IMR-90 (cell line): Measurements from ENCODE around the gene IRF2. TPM values are rescaled to one million over a fixed set of nuclear protein-coding genes. Genes with fewer than 3 reads are reported as not detected.

Experiments
- ATAC-seq: fragments of 200-7000 bp; cut with Tn5 transposase; 2 replicates; pipeline ENCODE4 v1.9.1; 2020; ENCODE audit warnings: low read depth, mild to moderate bottlenecking, moderate library complexity
- BruUV-seq: library from RNA; stranded (reverse); fragments of 400-500 nt; replicated peaks from 2 replicates; lab custom pipeline; 2021; lab: Mats Ljungman, UMichigan
- CTCF ChIA-PET: fragments of 300-600 bp; formaldehyde crosslinking; extraction: SDS; loops from one replicate; lab custom pipeline; 2021; ENCODE audit warnings: antibody characterized with exemption; lab: Yijun Ruan, JAX
- POLR2A ChIA-PET: fragments of 300-600 bp; sonication (Branson Sonifier 250); formaldehyde crosslinking; loops from one replicate; lab custom pipeline; 2022; ENCODE audit warnings: antibody characterized with exemption; ENCODE audit not compliant: unreplicated experiment; lab: Charles Lee
- DNase-seq: peaks from one replicate; pipeline ENCODE4 v3.0.0; 2013
- H2AFZ ChIP-seq: replicated peaks from 2 replicates; pipeline ENCODE3; 2013; ENCODE audit warnings: low read length, mild to moderate bottlenecking; ENCODE audit not compliant: poor library complexity
- H2AK5ac ChIP-seq: 2 replicates; pipeline ENCODE4 v1.6.1; 2013; ENCODE audit warnings: low read depth, low read length, inconsistent platforms
- H2AK9ac ChIP-seq: replicated peaks from 2 replicates; pipeline ENCODE3; 2013; ENCODE audit warnings: mild to moderate bottlenecking, low read depth, low read length, moderate library complexity; ENCODE audit not compliant: poor library complexity
- H2BK120ac ChIP-seq: 2 replicates; pipeline ENCODE4 v1.6.1; 2013; ENCODE audit warnings: low read depth, low read length, inconsistent platforms
- H2BK15ac ChIP-seq: 3 replicates; pipeline ENCODE4 v1.6.1; 2013; ENCODE audit warnings: low read depth, low read length, inconsistent platforms
- H2BK20ac ChIP-seq: 2 replicates; pipeline ENCODE4 v1.6.1; 2013; ENCODE audit warnings: low read depth, mild to moderate bottlenecking, inconsistent platforms, low read length, moderate library complexity
- H2BK5ac ChIP-seq: 2 replicates; pipeline ENCODE4 v1.6.1; 2013; ENCODE audit warnings: mild to moderate bottlenecking, low read depth, low read length, inconsistent platforms; ENCODE audit not compliant: poor library complexity, severe bottlenecking
- H3K14ac ChIP-seq: replicated peaks from 2 replicates; pipeline ENCODE4 v1.6.1; 2013; ENCODE audit warnings: low read depth, low read length, inconsistent platforms
- H3K18ac ChIP-seq: 2 replicates; pipeline ENCODE4 v1.6.1; 2013; ENCODE audit warnings: low read depth, low read length, control low read depth
- H3K23ac ChIP-seq: 2 replicates; pipeline ENCODE4 v1.6.1; 2013; ENCODE audit warnings: low read depth, low read length, inconsistent platforms
- H3K27ac ChIP-seq: 2 replicates; pipeline ENCODE4 v1.5.1; 2013; ENCODE audit warnings: mild to moderate bottlenecking, control low read depth, low read length; ENCODE audit not compliant: insufficient read depth
- H3K27me3 ChIP-seq: 2 replicates; pipeline ENCODE4 v1.6.1; 2013; ENCODE audit warnings: low read length; ENCODE audit not compliant: control insufficient read depth, insufficient read depth
- H3K36me3 ChIP-seq: 2 replicates; pipeline ENCODE4 v1.6.1; 2013; ENCODE audit warnings: low read length, mixed read lengths; ENCODE audit not compliant: control insufficient read depth, insufficient read depth
- H3K4ac ChIP-seq: 2 replicates; pipeline ENCODE4 v1.6.1; 2013; ENCODE audit warnings: low read depth, low read length, inconsistent platforms
- H3K4me1 ChIP-seq: 2 replicates; pipeline ENCODE4 v1.6.1; 2013; ENCODE audit warnings: low read length, mixed read lengths; ENCODE audit not compliant: control insufficient read depth, insufficient read depth
- H3K4me2 ChIP-seq: 2 replicates; pipeline ENCODE4 v1.6.1; 2013; ENCODE audit warnings: low read depth, mild to moderate bottlenecking, control low read depth, low read length, moderate library complexity
- H3K4me3 ChIP-seq: 2 replicates; pipeline ENCODE4 v1.5.1; 2013; ENCODE audit warnings: low read depth, mild to moderate bottlenecking, control low read depth, low read length, moderate library complexity; ENCODE audit not compliant: insufficient read depth
- H3K56ac ChIP-seq: 2 replicates; pipeline ENCODE4 v1.6.1; 2013; ENCODE audit warnings: low read length, inconsistent platforms; ENCODE audit not compliant: insufficient read depth; ENCODE audit errors: extremely low read depth
- H3K79me1 ChIP-seq, 2 experiments: 2 replicates each; pipeline ENCODE4 v1.6.1; 2013; ENCODE audit warnings: low read length in 2 of 2, inconsistent platforms in 1 of 2, low read depth in 1 of 2
- H3K9ac ChIP-seq: 2 replicates; pipeline ENCODE4 v1.6.1; 2013; ENCODE audit warnings: low read depth, low read length, control low read depth
- H3K9me1 ChIP-seq: 2 replicates; pipeline ENCODE4 v1.6.1; 2013; ENCODE audit warnings: low read length, inconsistent platforms; ENCODE audit not compliant: insufficient read depth
- H3K9me3 ChIP-seq: 2 replicates; pipeline ENCODE4 v1.6.1; 2013; ENCODE audit warnings: low read length; ENCODE audit not compliant: control insufficient read depth, insufficient read depth
- H4K20me1 ChIP-seq: 2 replicates; pipeline ENCODE4 v1.6.1; 2013; ENCODE audit warnings: low read length, inconsistent platforms; ENCODE audit not compliant: insufficient read depth
- H4K5ac ChIP-seq: 2 replicates; pipeline ENCODE4 v1.6.1; 2013; ENCODE audit warnings: mild to moderate bottlenecking, low read depth, low read length, control low read depth
- H4K8ac ChIP-seq, 2 experiments: 2 replicates each; pipeline ENCODE4 v1.6.1; 2013; ENCODE audit warnings: low read depth in 2 of 2, low read length in 2 of 2, control low read depth in 1 of 2, inconsistent platforms in 1 of 2
- H4K91ac ChIP-seq: 2 replicates; pipeline ENCODE4 v1.6.1; 2013; ENCODE audit warnings: low read depth, low read length, inconsistent platforms; ENCODE audit not compliant: insufficient read depth
- BHLHE40 ChIP-seq: fragments of 150-350 bp; IDR thresholded peaks from 2 replicates; pipeline ENCODE4 v1.6.1; 2016; ENCODE audit warnings: mild to moderate bottlenecking, low read depth, low read length
- CEBPB ChIP-seq: IDR thresholded peaks from 2 replicates; pipeline ENCODE4 v1.6.1; 2012; ENCODE audit warnings: low read depth, low read length, improper control_type of control experiment
- CHD1 ChIP-seq: IDR thresholded peaks from 2 replicates; pipeline ENCODE4 v1.6.1; 2012; ENCODE audit warnings: low read depth, low read length, improper control_type of control experiment
- FOS ChIP-seq: fragments of 150-350 bp; IDR thresholded peaks from 2 replicates; pipeline ENCODE4 v1.6.1; 2016; ENCODE audit warnings: low read depth, low read length
- MAFK ChIP-seq: IDR thresholded peaks from 2 replicates; pipeline ENCODE4 v1.6.1; 2012; ENCODE audit warnings: low read depth, low read length, improper control_type of control experiment
- MAZ ChIP-seq: IDR thresholded peaks from 2 replicates; pipeline ENCODE4 v1.6.1; 2012; ENCODE audit warnings: low read depth, mild to moderate bottlenecking, low read length, improper control_type of control experiment, moderate library complexity, borderline replicate concordance
- NFE2L2 ChIP-seq: fragments of 150-350 bp; IDR thresholded peaks from 2 replicates; pipeline ENCODE4 v1.6.1; 2016; ENCODE audit warnings: low read depth, mild to moderate bottlenecking, low read length
- POLR2A ChIP-seq: IDR thresholded peaks from 2 replicates; pipeline ENCODE4 v1.6.1; 2012; ENCODE audit warnings: mild to moderate bottlenecking, low read depth, low read length
- RCOR1 ChIP-seq: IDR thresholded peaks from 2 replicates; pipeline ENCODE4 v1.6.1; 2012; ENCODE audit warnings: mild to moderate bottlenecking, low read length, improper control_type of control experiment; ENCODE audit not compliant: insufficient replicate concordance
- RFX5 ChIP-seq: IDR thresholded peaks from 2 replicates; pipeline ENCODE4 v1.8.0; 2012; ENCODE audit warnings: low read depth, mild to moderate bottlenecking, low read length, moderate library complexity
- SMC3 ChIP-seq: fragments of 150-350 bp; IDR thresholded peaks from 2 replicates; pipeline ENCODE4 v1.6.1; 2016; ENCODE audit warnings: low read depth, mild to moderate bottlenecking, antibody characterized with exemption, low read length, moderate library complexity
- dilution Hi-C: fragments of 300-500 bp; cut with HindIII; formaldehyde crosslinking; loops from one replicate; pipeline ENCODE4 v1.14.3; 2018; ENCODE audit warnings: low sequenced_read_pairs; ENCODE audit not compliant: unreplicated experiment
- in situ Hi-C: fragments of 300-500 bp; cut with MboI; formaldehyde crosslinking; loops from 3 replicates; pipeline ENCODE4 v1.14.3; 2019; ENCODE audit warnings: low sequenced_read_pairs, inconsistent platforms, mixed read lengths
- intact Hi-C: fragments of 100-400 bp; cut with micrococcal nuclease; formaldehyde crosslinking; loops from 2 replicates; pipeline ENCODE4 v1.10.0; 2022
- polyA plus RNA-seq, 3 experiments: library from polyadenylated mRNA; depleted of rRNA; stranded (reverse); fragments of >200 nt; gene quantifications; 2 replicates each; pipeline ENCODE4 v1.2.3, GENCODE V29; 2012; ENCODE audit warnings: low replicate concordance in 1 of 3
- total RNA-seq: library from RNA; depleted of rRNA; stranded (reverse); fragments of >200 nt; gene quantifications from 2 replicates; pipeline ENCODE4 v1.2.3, GENCODE V29; 2012
- TF ChIP-seq, protein P1 (sequence below): fragments of 150-350 bp; IDR thresholded peaks from 2 replicates; pipeline ENCODE4 v1.6.1; 2016; ENCODE audit warnings: low read depth, mild to moderate bottlenecking, low read length, moderate library complexity, borderline replicate concordance
- TF ChIP-seq, protein P2 (sequence below): conservative IDR thresholded peaks from 2 replicates; pipeline ENCODE4 v1.5.1; 2012; ENCODE audit warnings: mild to moderate bottlenecking, low read depth, low read length, improper control_type of control experiment
- TF ChIP-seq, protein P3 (sequence below): fragments of 150-350 bp; IDR thresholded peaks from 2 replicates; pipeline ENCODE4 v1.6.1; 2017; ENCODE audit warnings: mild to moderate bottlenecking, antibody characterized with exemption, low read length, low read depth

The IRF2 gene
- total and polyA plus RNA-seq, 2 of the 4 experiments (the other 2 are of a cell fraction): 16.5 to 21.9 TPM

DNA sequence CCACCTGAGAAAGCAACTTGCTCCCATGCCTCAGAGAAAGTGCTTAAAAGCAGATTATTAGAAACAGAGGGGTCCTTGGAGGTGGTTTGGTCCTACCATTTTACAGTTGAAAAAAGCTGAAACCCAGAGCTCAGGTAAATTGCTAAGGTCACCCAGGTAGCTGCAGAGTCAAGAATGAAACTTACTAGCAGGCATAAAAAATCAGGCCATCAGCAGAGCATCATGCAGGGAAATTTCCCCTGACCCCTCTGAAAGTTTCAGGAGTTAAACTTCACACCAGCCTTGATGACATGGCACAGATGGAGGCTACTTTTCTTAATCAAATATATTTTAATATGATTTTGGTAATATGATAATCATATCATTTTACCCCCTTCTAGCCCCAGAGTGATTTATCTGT, 70.3 kb downstream of the IRF2 start:
- ATAC-seq (no peak), DNase-seq (no peak)
- H3K23ac ChIP-seq: no peak overlapping the region
- in situ Hi-C loops (no loop called here), intact Hi-C loops (loop anchor here (5.0 kb wide), 2 partner anchors 133 to 137 kb away; no protein-coding TSS in a partner anchor), dilution Hi-C loops (no loop called here)
- no peak overlapping the region for H4K8ac ChIP-seq
- no peak overlapping the region for H3K18ac ChIP-seq
- H3K56ac ChIP-seq: no peak overlapping the region
- H2AK5ac ChIP-seq: no peak overlapping the region
- H3K14ac ChIP-seq: no peak overlapping the region
- peaks cover 38% of the 10 kb centered on the region for H3K36me3 ChIP-seq
- peaks cover 11% of the 10 kb centered on the region; the same call in 1 of the 2 replicates for H3K9me1 ChIP-seq
- H3K9ac ChIP-seq: no peak overlapping the region
- H3K4me3 ChIP-seq: no peak overlapping the region
- H2BK20ac ChIP-seq: no peak overlapping the region
- ChIA-PET CTCF (no interaction called here), POLR2A (no interaction called here)
- H4K91ac ChIP-seq: no peak overlapping the region
- H3K4me2 ChIP-seq: no peak overlapping the region
- H4K5ac ChIP-seq: no peak overlapping the region
- H3K9me3 ChIP-seq: 0 out of 2 replicates have a peak, but pooled peaks cover 2% of the 10 kb centered on the region
- no peaks in the 10 kb centered on the region for H3K27me3 ChIP-seq
- H4K20me1 ChIP-seq: no peaks in the 10 kb centered on the region
- no peak overlapping the region for H2BK5ac ChIP-seq
- no peak overlapping the region for H2AFZ ChIP-seq
- H2BK120ac ChIP-seq: no peak overlapping the region
- peaks cover 21% of the 10 kb centered on the region for H3K4me1 ChIP-seq
- TF ChIP-seq, protein P1, sequence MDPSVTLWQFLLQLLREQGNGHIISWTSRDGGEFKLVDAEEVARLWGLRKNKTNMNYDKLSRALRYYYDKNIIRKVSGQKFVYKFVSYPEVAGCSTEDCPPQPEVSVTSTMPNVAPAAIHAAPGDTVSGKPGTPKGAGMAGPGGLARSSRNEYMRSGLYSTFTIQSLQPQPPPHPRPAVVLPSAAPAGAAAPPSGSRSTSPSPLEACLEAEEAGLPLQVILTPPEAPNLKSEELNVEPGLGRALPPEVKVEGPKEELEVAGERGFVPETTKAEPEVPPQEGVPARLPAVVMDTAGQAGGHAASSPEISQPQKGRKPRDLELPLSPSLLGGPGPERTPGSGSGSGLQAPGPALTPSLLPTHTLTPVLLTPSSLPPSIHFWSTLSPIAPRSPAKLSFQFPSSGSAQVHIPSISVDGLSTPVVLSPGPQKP: no peak
- TF ChIP-seq POLR2A (no peak), FOS (no peak), BHLHE40 (no peak), RCOR1 (no peak), MAFK (no peak), NFE2L2 (no peak), SMC3 (no peak), RFX5 (no peak), CHD1 (no peak), CEBPB (no peak), MAZ (no peak)
- TF ChIP-seq, protein P2, sequence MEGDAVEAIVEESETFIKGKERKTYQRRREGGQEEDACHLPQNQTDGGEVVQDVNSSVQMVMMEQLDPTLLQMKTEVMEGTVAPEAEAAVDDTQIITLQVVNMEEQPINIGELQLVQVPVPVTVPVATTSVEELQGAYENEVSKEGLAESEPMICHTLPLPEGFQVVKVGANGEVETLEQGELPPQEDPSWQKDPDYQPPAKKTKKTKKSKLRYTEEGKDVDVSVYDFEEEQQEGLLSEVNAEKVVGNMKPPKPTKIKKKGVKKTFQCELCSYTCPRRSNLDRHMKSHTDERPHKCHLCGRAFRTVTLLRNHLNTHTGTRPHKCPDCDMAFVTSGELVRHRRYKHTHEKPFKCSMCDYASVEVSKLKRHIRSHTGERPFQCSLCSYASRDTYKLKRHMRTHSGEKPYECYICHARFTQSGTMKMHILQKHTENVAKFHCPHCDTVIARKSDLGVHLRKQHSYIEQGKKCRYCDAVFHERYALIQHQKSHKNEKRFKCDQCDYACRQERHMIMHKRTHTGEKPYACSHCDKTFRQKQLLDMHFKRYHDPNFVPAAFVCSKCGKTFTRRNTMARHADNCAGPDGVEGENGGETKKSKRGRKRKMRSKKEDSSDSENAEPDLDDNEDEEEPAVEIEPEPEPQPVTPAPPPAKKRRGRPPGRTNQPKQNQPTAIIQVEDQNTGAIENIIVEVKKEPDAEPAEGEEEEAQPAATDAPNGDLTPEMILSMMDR: no peak
- TF ChIP-seq, protein P3, sequence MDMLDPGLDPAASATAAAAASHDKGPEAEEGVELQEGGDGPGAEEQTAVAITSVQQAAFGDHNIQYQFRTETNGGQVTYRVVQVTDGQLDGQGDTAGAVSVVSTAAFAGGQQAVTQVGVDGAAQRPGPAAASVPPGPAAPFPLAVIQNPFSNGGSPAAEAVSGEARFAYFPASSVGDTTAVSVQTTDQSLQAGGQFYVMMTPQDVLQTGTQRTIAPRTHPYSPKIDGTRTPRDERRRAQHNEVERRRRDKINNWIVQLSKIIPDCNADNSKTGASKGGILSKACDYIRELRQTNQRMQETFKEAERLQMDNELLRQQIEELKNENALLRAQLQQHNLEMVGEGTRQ: no peak
- H3K27ac ChIP-seq: no peak overlapping the region
- BruUV-seq: no TSS peak
- no peak overlapping the region for H3K4ac ChIP-seq
- H3K79me1 ChIP-seq: peaks cover 0 to 27% of the 10 kb centered on the region in 2 experiments; a peak in 2 of 4 replicates
- no peak overlapping the region for H2AK9ac ChIP-seq
- no peak overlapping the region for H2BK15ac ChIP-seq
